Thyroid gland (tissue), 4 donors: ENCODE measurements around the gene DNM3. TPM values are rescaled to one million over a fixed set of nuclear protein-coding genes. Genes with fewer than 3 reads are reported as not detected.

Experiments
- DNase-seq, 2 donors: peaks; one replicate each; pipeline ENCODE4 v3.0.0-alpha.2; 2019
- H3K27ac ChIP-seq, 3 donors: fragments of 200-600 bp; sonication (generic); 1 replicate in 2 of 3; 2 replicates in 1 of 3; pipeline ENCODE4 v1.5.1; 2016 to 2019; ENCODE audit warnings: mild to moderate bottlenecking in 1 of 3, moderate library complexity in 1 of 3
- H3K27me3 ChIP-seq: fragments of 200-600 bp; sonication (generic); one replicate; pipeline ENCODE4 v1.5.1; 2019
- H3K36me3 ChIP-seq, 2 donors: fragments of 200-600 bp; sonication (generic); one replicate each; pipeline ENCODE4 v1.5.1; 2016 to 2019
- H3K4me1 ChIP-seq, 2 donors: fragments of 200-600 bp; sonication (generic); one replicate each; pipeline ENCODE4 v1.5.1; 2017 to 2019
- H3K4me3 ChIP-seq, 3 donors: fragments of 200-600 bp; sonication (generic); replicated peaks in 1 of 3; 1 replicate in 2 of 3; 2 replicates in 1 of 3; pipeline ENCODE4 v1.5.1; 2016; ENCODE audit warnings: mild to moderate bottlenecking in 1 of 3
- H3K9me3 ChIP-seq: fragments of 200-600 bp; sonication (generic); one replicate; pipeline ENCODE4 v1.5.1; 2017
- CTCF ChIP-seq, 6 experiments: fragments of 200-600 bp in 3 of 6; fragments of 450-650 bp in 3 of 6; sonication (generic) in 3 of 6; IDR thresholded peaks; one replicate each; pipeline ENCODE4 v1.5.1; 2016 to 2019; ENCODE audit warnings: antibody characterized with exemption in 6 of 6, mild to moderate bottlenecking in 2 of 6, inconsistent platforms in 1 of 6, moderate library complexity in 1 of 6
- POLR2A ChIP-seq, 2 donors: fragments of 450-650 bp; IDR thresholded peaks; one replicate each; pipeline ENCODE4 v1.6.1; 2017; ENCODE audit warnings: antibody characterized with exemption in 2 of 2, mild to moderate bottlenecking in 2 of 2, moderate library complexity in 1 of 2
- WGBS, 2 donors: methylation state at CpG; one replicate each; pipeline ENCODE4 v1.1.5; 2017; 5-methylcytosine and 5-hydroxymethylcytosine counted together
- intact Hi-C: fragments of 100-400 bp; cut with DNase I; formaldehyde crosslinking; loops from one replicate; pipeline ENCODE4 v1.15.1; 2023
- total RNA-seq, 4 donors: library from RNA; depleted of rRNA; stranded (reverse); fragments of >200 nt; gene quantifications; one replicate each; pipeline ENCODE4 v1.2.3, GENCODE V29; 2016

The DNM3 gene
- total RNA-seq, 4 donors from 2014 or later, result 9.0 to 13.6 (median 10.8) TPM

GRCh38 chr1:171981303-171981702, 140.0 kb downstream of the DNM3 start:
- H3K27me3 ChIP-seq, result no peaks in the 10 kb centered on the region
- H3K9me3 ChIP-seq, result no peaks in the 10 kb centered on the region
- no peaks in the 10 kb centered on the region for H3K36me3 ChIP-seq
- H3K4me3 ChIP-seq, result no peak overlapping the region
- no peaks in the 10 kb centered on the region for H3K4me1 ChIP-seq
- TF ChIP-seq CTCF (IDR thresholded peaks at IDR 0.05) (no peak), POLR2A (IDR thresholded peaks at IDR 0.05) (no peak)
- DNase-seq, result no peak
- no peak overlapping the region for H3K27ac ChIP-seq
- intact Hi-C loops, result loop anchor here (10.0 kb wide), 1 partner anchor 337 kb away; no protein-coding TSS in a partner anchor

- Histone ChIP-seq H3K27me3 (no peaks in the 10 kb centered on the region), H3K4me3 (no peak overlapping the region), H3K9me3 (no peaks in the 10 kb centered on the region), H3K36me3 (no peaks in the 10 kb centered on the region), H3K27ac (no peak overlapping the region), H3K4me1 (no peaks in the 10 kb centered on the region)
- intact Hi-C loops, result loop anchor here (10.0 kb wide), 1 partner anchor 339 kb away; no protein-coding TSS in a partner anchor
- no peak for DNase-seq
- TF ChIP-seq CTCF (IDR thresholded peaks at IDR 0.05) (peak in 4 of 6 experiments; percentile 31 to 59 (median 44)), POLR2A (IDR thresholded peaks at IDR 0.05) (no peak)
- WGBS, 2 donors, result 13 to 48% methylated on average over 1 of the region's 1 CpG
Observed at GRCh38 chr1:171983584-171983983, 142.3 kb downstream of the DNM3 start.

- no peaks in the 10 kb centered on the region for H3K4me1 ChIP-seq
- no peak overlapping the region for H3K27ac ChIP-seq
- H3K27me3 ChIP-seq, result no peaks in the 10 kb centered on the region
- H3K36me3 ChIP-seq, result no peaks in the 10 kb centered on the region
- TF ChIP-seq CTCF (IDR thresholded peaks at IDR 0.05) (no peak), POLR2A (IDR thresholded peaks at IDR 0.05) (no peak)
- no peaks in the 10 kb centered on the region for H3K9me3 ChIP-seq
- H3K4me3 ChIP-seq, result no peak overlapping the region
- 67 to 69% methylated on average over 7 of the region's 7 CpGs for WGBS, 2 donors
- intact Hi-C loops, result loop anchor here (2.0 to 10.0 kb wide), 2 partner anchors 183 to 339 kb away; no protein-coding TSS in a partner anchor
- peak in 1 of 2 donors; percentile 8 for DNase-seq
Observed at GRCh38 chr1:171984262-171984661, 143.0 kb downstream of the DNM3 start.

GRCh38 chr1:171984850-171985485, 143.7 kb downstream of the DNM3 start:
- 29 to 33% methylated on average over 3 of the region's 3 CpGs for WGBS, 2 donors
- no peak for DNase-seq
- H3K9me3 ChIP-seq, result no peaks in the 10 kb centered on the region
- no peak for TF ChIP-seq POLR2A (IDR thresholded peaks at IDR 0.05)
- peak; percentile 43 to 86 (median 80) for TF ChIP-seq CTCF (IDR thresholded peaks at IDR 0.05)
- no peaks in the 10 kb centered on the region for H3K36me3 ChIP-seq
- no peaks in the 10 kb centered on the region for H3K27me3 ChIP-seq
- no peak overlapping the region for H3K27ac ChIP-seq
- H3K4me1 ChIP-seq, result no peaks in the 10 kb centered on the region
- intact Hi-C loops, result loop anchor here (2.0 to 10.0 kb wide), 2 partner anchors 184 to 340 kb away; no protein-coding TSS in a partner anchor
- no peak overlapping the region for H3K4me3 ChIP-seq

- DNase-seq, result no peak
- Histone ChIP-seq H3K27ac (no peak overlapping the region), H3K9me3 (no peaks in the 10 kb centered on the region), H3K4me1 (no peaks in the 10 kb centered on the region), H3K27me3 (no peaks in the 10 kb centered on the region), H3K4me3 (no peak overlapping the region), H3K36me3 (no peaks in the 10 kb centered on the region)
- intact Hi-C loops, result loop anchor here (2.0 to 10.0 kb wide), 2 partner anchors 185 to 341 kb away; no protein-coding TSS in a partner anchor
- no peak for TF ChIP-seq CTCF (IDR thresholded peaks at IDR 0.05)
- no peak for TF ChIP-seq POLR2A (IDR thresholded peaks at IDR 0.05)
- WGBS, 2 donors, result 71% methylated on average over 2 of the region's 2 CpGs
Observed at GRCh38 chr1:171985639-171986038, 144.3 kb downstream of the DNM3 start.
